Lung (tissue), 4 donors: ENCODE measurements around the gene TSPAN31. TPM values are rescaled to one million over a fixed set of nuclear protein-coding genes. Genes with fewer than 3 reads are reported as not detected.

ENCODE experiments used
- polyA plus RNA-seq, 2 donors: library from polyadenylated mRNA; stranded (reverse); fragments of 200-250 nt; gene quantifications; one replicate each; pipeline ENCODE4 v1.2.1, GENCODE V29; 2013
- total RNA-seq, 2 donors: library from RNA; depleted of rRNA in 1 of 2; stranded (reverse); fragments of >200 nt in 1 of 2; gene quantifications; one replicate each; pipeline ENCODE4 v1.2.1, GENCODE V29; 2014 to 2021
- donor health status: Bipolar disorder and iron deficiency.
- donor health status: healthy.
- donor health status: DM: yes; HTN: yes; CAD: no.

The TSPAN31 gene
- total and polyA plus RNA-seq, 4 donors: 32.4 to 61.1 (median 46.1) TPM

Other genes starting within 250 kb of the TSPAN31 start
- 10 to 100 TPM; 31.0 to 34.7 TPM for gene DDIT3, start 224.5 kb upstream of the TSPAN31 start, total RNA-seq
- 10 to 100 TPM; 68.1 to 74.7 TPM for gene DDIT3, start 224.5 kb upstream of the TSPAN31 start, polyA plus RNA-seq
- gene MBD6, start 222.2 kb upstream of the TSPAN31 start, total RNA-seq: 100 to 1,000 TPM in 1 of 2 donors, 10 to 100 TPM in 1; 26.0 to 132 TPM
- gene MBD6, start 222.2 kb upstream of the TSPAN31 start, polyA plus RNA-seq: 10 to 100 TPM; 36.7 to 42.4 TPM
- gene DCTN2, start 197.8 kb upstream of the TSPAN31 start, total RNA-seq: 10 to 100 TPM; 78.3 to 90.1 TPM
- 100 to 1,000 TPM in 1 of 2 donors, 10 to 100 TPM in 1; 60.0 to 110 TPM for gene DCTN2, start 197.8 kb upstream of the TSPAN31 start, polyA plus RNA-seq
- under 1 TPM; 0.21 to 0.34 TPM for gene KIF5A, start 195.0 kb upstream of the TSPAN31 start, total RNA-seq
- under 1 TPM; 0.05 to 0.06 TPM for gene KIF5A, start 195.0 kb upstream of the TSPAN31 start, polyA plus RNA-seq
- 10 to 100 TPM; 19.3 to 42.2 TPM for gene PIP4K2C, start 153.8 kb upstream of the TSPAN31 start, total RNA-seq
- gene PIP4K2C, start 153.8 kb upstream of the TSPAN31 start, polyA plus RNA-seq: 10 to 100 TPM; 13.7 to 22.3 TPM
- gene DTX3, start 140.2 kb upstream of the TSPAN31 start, total RNA-seq: 10 to 100 TPM; 26.6 to 40.1 TPM
- 10 to 100 TPM; 13.9 to 23.2 TPM for gene DTX3, start 140.2 kb upstream of the TSPAN31 start, polyA plus RNA-seq
- 10 to 100 TPM; 12.3 to 23.0 TPM for gene ARHGEF25, start 133.6 kb upstream of the TSPAN31 start, total RNA-seq
- 10 to 100 TPM in 1 of 2 donors, 1 to 10 TPM in 1; 7.8 to 10.4 TPM for gene ARHGEF25, start 133.6 kb upstream of the TSPAN31 start, polyA plus RNA-seq
- gene B4GALNT1, start 111.8 kb upstream of the TSPAN31 start, total RNA-seq: 1 to 10 TPM in 1 of 2 donors, under 1 TPM in 1; 0.51 to 2.5 TPM
- gene B4GALNT1, start 111.8 kb upstream of the TSPAN31 start, polyA plus RNA-seq: under 1 TPM; 0.53 to 0.93 TPM
- gene OS9, start 50.9 kb upstream of the TSPAN31 start, total RNA-seq: 100 to 1,000 TPM; 174 to 324 TPM
- gene OS9, start 50.9 kb upstream of the TSPAN31 start, polyA plus RNA-seq: 100 to 1,000 TPM; 144 to 356 TPM
- gene AGAP2, start 6.3 kb upstream of the TSPAN31 start, total RNA-seq: 1 to 10 TPM; 1.5 to 4.8 TPM
- gene AGAP2, start 6.3 kb upstream of the TSPAN31 start, polyA plus RNA-seq: 1 to 10 TPM; 1.4 to 4.4 TPM
- gene CDK4, start 7.3 kb downstream of the TSPAN31 start, total RNA-seq: 100 to 1,000 TPM in 1 of 2 donors, 10 to 100 TPM in 1; 69.7 to 105 TPM
- 100 to 1,000 TPM in 1 of 2 donors, 10 to 100 TPM in 1; 75.1 to 115 TPM for gene CDK4, start 7.3 kb downstream of the TSPAN31 start, polyA plus RNA-seq
- gene MARCHF9, start 10.1 kb downstream of the TSPAN31 start, total RNA-seq: 10 to 100 TPM; 12.1 to 23.2 TPM
- gene MARCHF9, start 10.1 kb downstream of the TSPAN31 start, polyA plus RNA-seq: 10 to 100 TPM; 13.7 to 31.1 TPM
- 1 to 10 TPM; 2.9 to 4.3 TPM for gene CYP27B1, start 22.0 kb downstream of the TSPAN31 start, total RNA-seq
- gene CYP27B1, start 22.0 kb downstream of the TSPAN31 start, polyA plus RNA-seq: 1 to 10 TPM; 1.7 to 5.8 TPM
- gene METTL1, start 27.1 kb downstream of the TSPAN31 start, total RNA-seq: 10 to 100 TPM in 1 of 2 donors, 1 to 10 TPM in 1; 2.8 to 29.5 TPM
- 10 to 100 TPM; 33.7 to 35.5 TPM for gene METTL1, start 27.1 kb downstream of the TSPAN31 start, polyA plus RNA-seq
- gene EEF1AKMT3, start 27.6 kb downstream of the TSPAN31 start, total RNA-seq: 10 to 100 TPM in 1 of 2 donors, 1 to 10 TPM in 1; 7.6 to 11.5 TPM
- 1 to 10 TPM; 3.6 to 4.2 TPM for gene EEF1AKMT3, start 27.6 kb downstream of the TSPAN31 start, polyA plus RNA-seq
- 10 to 100 TPM; 17.1 to 28.0 TPM for gene TSFM, start 37.7 kb downstream of the TSPAN31 start, total RNA-seq
- 10 to 100 TPM; 23.9 to 40.0 TPM for gene TSFM, start 37.7 kb downstream of the TSPAN31 start, polyA plus RNA-seq
- gene AVIL, start 73.7 kb downstream of the TSPAN31 start, total RNA-seq: 1 to 10 TPM; 8.1 to 9.7 TPM
- 10 to 100 TPM in 1 of 2 donors, 1 to 10 TPM in 1; 4.3 to 11.7 TPM for gene AVIL, start 73.7 kb downstream of the TSPAN31 start, polyA plus RNA-seq
- 100 to 1,000 TPM; 162 to 179 TPM for gene CTDSP2, start 101.7 kb downstream of the TSPAN31 start, total RNA-seq
- 100 to 1,000 TPM in 1 of 2 donors, 10 to 100 TPM in 1; 46.8 to 104 TPM for gene CTDSP2, start 101.7 kb downstream of the TSPAN31 start, polyA plus RNA-seq
- 1 to 10 TPM; 3.6 to 5.7 TPM for gene ATP23, start 196.5 kb downstream of the TSPAN31 start, total RNA-seq
- 1 to 10 TPM; 6.1 to 6.9 TPM for gene ATP23, start 196.5 kb downstream of the TSPAN31 start, polyA plus RNA-seq